ENCODE data around the gene GABRB1. TPM values are rescaled to one million over a fixed set of nuclear protein-coding genes. Genes with fewer than 3 reads are reported as not detected.

GABRB1 gene
- total and polyA plus RNA-seq, 2 donors (not counting 1 experiment from before 2014, with no cell fraction given): 0.05 to 0.17 TPM

DNA sequence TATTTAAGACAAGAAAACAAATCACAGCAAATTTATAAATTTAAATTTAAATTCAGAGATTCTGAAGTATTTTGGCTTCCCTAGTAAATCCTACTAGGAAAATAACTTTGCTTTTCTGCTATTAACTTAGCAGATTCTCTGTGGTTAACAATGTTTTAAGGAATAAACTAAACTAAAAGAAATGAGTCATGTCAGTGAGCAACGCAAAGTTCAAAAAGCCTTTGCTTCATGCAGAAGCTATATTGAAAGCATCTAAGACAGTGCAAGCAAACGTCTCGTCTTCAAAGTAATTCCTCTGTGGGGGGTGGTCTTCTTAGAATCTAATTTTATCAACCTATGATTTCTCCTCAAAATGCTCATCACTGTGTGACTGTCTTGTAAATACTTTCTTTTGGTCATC is 30.1 kb downstream of the GABRB1 start:
- no peaks in the 10 kb centered on the region for H4K20me1 ChIP-seq (ENCODE audit: control insufficient read depth, extremely low read depth, insufficient read depth, low read length)
- H2AFZ ChIP-seq (ENCODE audit: low read length): no peak overlapping the region
- no peaks in the 10 kb centered on the region for H3K27me3 ChIP-seq (ENCODE audit: control insufficient read depth, insufficient read depth, low read length)
- no peaks in the 10 kb centered on the region for H3K79me2 ChIP-seq (ENCODE audit: control insufficient read depth, insufficient read depth, low read length)
- no peak for TF ChIP-seq EZH2 (IDR thresholded peaks at IDR 0.05; ENCODE audit: low read length, missing control alignments)
- TF ChIP-seq, protein P1, sequence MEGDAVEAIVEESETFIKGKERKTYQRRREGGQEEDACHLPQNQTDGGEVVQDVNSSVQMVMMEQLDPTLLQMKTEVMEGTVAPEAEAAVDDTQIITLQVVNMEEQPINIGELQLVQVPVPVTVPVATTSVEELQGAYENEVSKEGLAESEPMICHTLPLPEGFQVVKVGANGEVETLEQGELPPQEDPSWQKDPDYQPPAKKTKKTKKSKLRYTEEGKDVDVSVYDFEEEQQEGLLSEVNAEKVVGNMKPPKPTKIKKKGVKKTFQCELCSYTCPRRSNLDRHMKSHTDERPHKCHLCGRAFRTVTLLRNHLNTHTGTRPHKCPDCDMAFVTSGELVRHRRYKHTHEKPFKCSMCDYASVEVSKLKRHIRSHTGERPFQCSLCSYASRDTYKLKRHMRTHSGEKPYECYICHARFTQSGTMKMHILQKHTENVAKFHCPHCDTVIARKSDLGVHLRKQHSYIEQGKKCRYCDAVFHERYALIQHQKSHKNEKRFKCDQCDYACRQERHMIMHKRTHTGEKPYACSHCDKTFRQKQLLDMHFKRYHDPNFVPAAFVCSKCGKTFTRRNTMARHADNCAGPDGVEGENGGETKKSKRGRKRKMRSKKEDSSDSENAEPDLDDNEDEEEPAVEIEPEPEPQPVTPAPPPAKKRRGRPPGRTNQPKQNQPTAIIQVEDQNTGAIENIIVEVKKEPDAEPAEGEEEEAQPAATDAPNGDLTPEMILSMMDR (conservative IDR thresholded peaks at IDR 0.05 in 1 of 2, IDR thresholded peaks at IDR 0.05 in 1 of 2; ENCODE audit: low read depth in 1 of 2, low read length in 2 of 2): no peak
- peak overlapping the region; percentile 57 for H3K4me2 ChIP-seq (ENCODE audit: extremely low read depth, insufficient read depth, low read length)
- peak; percentile 72 to 74 for DNase-seq (ENCODE audit: low read depth in 2 of 2)
- no peaks in the 10 kb centered on the region for H3K36me3 ChIP-seq (ENCODE audit: control insufficient read depth, insufficient read depth, low read length)
- H3K27ac ChIP-seq (ENCODE audit: insufficient read depth, low read length): no peak overlapping the region
- H3K4me1 ChIP-seq (ENCODE audit: control insufficient read depth, extremely low read depth, insufficient read depth, low read length): peaks cover 2% of the 10 kb centered on the region
- H3K9me3 ChIP-seq (ENCODE audit: control insufficient read depth, insufficient read depth, low read depth, low read length): no peaks in the 10 kb centered on the region
- no peak overlapping the region for H3K9ac ChIP-seq (ENCODE audit: insufficient read depth, low read length)
- peak overlapping the region in 1 of 4 experiments; percentile 15 for H3K4me3 ChIP-seq (replicated peaks in 1 of 4; ENCODE audit: control extremely low read depth in 1 of 4, insufficient read depth in 1 of 4, low read depth in 3 of 4, low read length in 4 of 4)

GRCh38 chr4:47065051-47065481 is 33.7 kb downstream of the GABRB1 start:
- Histone ChIP-seq H4K20me1 (ENCODE audit: control insufficient read depth, extremely low read depth, insufficient read depth, low read length) (no peaks in the 10 kb centered on the region), H3K9me3 (ENCODE audit: control insufficient read depth, insufficient read depth, low read depth, low read length) (no peaks in the 10 kb centered on the region), H3K27me3 (ENCODE audit: control insufficient read depth, insufficient read depth, low read length) (no peaks in the 10 kb centered on the region), H3K27ac (ENCODE audit: insufficient read depth, low read length) (no peak overlapping the region), H3K4me1 (ENCODE audit: control insufficient read depth, extremely low read depth, insufficient read depth, low read length) (peaks cover 2% of the 10 kb centered on the region), H3K4me2 (ENCODE audit: extremely low read depth, insufficient read depth, low read length) (no peak overlapping the region), H3K9ac (ENCODE audit: insufficient read depth, low read length) (no peak overlapping the region), H3K79me2 (ENCODE audit: control insufficient read depth, insufficient read depth, low read length) (no peaks in the 10 kb centered on the region), H2AFZ (ENCODE audit: low read length) (no peak overlapping the region), H3K36me3 (ENCODE audit: control insufficient read depth, insufficient read depth, low read length) (no peaks in the 10 kb centered on the region), H3K4me3 (replicated peaks in 1 of 4; ENCODE audit: control extremely low read depth in 1 of 4, insufficient read depth in 1 of 4, low read depth in 3 of 4, low read length in 4 of 4) (no peak overlapping the region)
- peak; percentile 76 to 85 for DNase-seq (ENCODE audit: low read depth in 2 of 2)
- TF ChIP-seq, protein P1 (conservative IDR thresholded peaks at IDR 0.05 in 1 of 2, IDR thresholded peaks at IDR 0.05 in 1 of 2; ENCODE audit: low read depth in 1 of 2, low read length in 2 of 2): no peak
- TF ChIP-seq EZH2 (IDR thresholded peaks at IDR 0.05; ENCODE audit: low read length, missing control alignments): no peak

DNA sequence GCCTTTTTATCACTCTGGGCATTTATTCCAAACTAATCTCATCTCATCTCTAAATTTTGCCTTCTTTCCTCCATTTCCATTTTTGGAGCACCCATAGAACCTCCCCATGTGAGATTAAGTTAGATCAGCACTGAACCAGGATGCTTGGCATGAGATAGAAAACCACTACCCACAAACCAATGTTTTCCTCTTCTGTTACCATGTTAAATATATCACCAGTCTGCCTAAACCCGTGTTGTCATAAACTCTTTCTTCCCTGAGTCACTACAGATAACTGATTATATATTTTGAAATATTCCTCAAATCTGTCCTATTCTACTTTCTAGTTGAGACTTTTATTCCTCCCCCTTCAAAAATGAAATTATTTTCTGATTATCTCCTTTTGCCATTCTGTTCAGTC is 37.6 kb downstream of the GABRB1 start:
- Histone ChIP-seq H3K36me3 (ENCODE audit: control insufficient read depth, insufficient read depth, low read length) (no peaks in the 10 kb centered on the region), H2AFZ (ENCODE audit: low read length) (no peak overlapping the region), H4K20me1 (ENCODE audit: control insufficient read depth, extremely low read depth, insufficient read depth, low read length) (no peaks in the 10 kb centered on the region), H3K79me2 (ENCODE audit: control insufficient read depth, insufficient read depth, low read length) (no peaks in the 10 kb centered on the region), H3K4me3 (replicated peaks in 1 of 4; ENCODE audit: control extremely low read depth in 1 of 4, insufficient read depth in 1 of 4, low read depth in 3 of 4, low read length in 4 of 4) (no peak overlapping the region), H3K9me3 (ENCODE audit: control insufficient read depth, insufficient read depth, low read depth, low read length) (no peaks in the 10 kb centered on the region), H3K4me2 (ENCODE audit: extremely low read depth, insufficient read depth, low read length) (no peak overlapping the region), H3K4me1 (ENCODE audit: control insufficient read depth, extremely low read depth, insufficient read depth, low read length) (no peaks in the 10 kb centered on the region), H3K27me3 (ENCODE audit: control insufficient read depth, insufficient read depth, low read length) (no peaks in the 10 kb centered on the region), H3K27ac (ENCODE audit: insufficient read depth, low read length) (no peak overlapping the region), H3K9ac (ENCODE audit: insufficient read depth, low read length) (no peak overlapping the region)
- DNase-seq (ENCODE audit: low read depth in 2 of 2): peak; percentile 47 to 86
- TF ChIP-seq, protein P1 (conservative IDR thresholded peaks at IDR 0.05 in 1 of 2, IDR thresholded peaks at IDR 0.05 in 1 of 2; ENCODE audit: low read depth in 1 of 2, low read length in 2 of 2): no peak
- no peak for TF ChIP-seq EZH2 (IDR thresholded peaks at IDR 0.05; ENCODE audit: low read length, missing control alignments)

All from fibroblast of lung (primary cell).